Bronchus fibroblast of lung (primary cell): ENCODE measurements around the gene ZYG11B. TPM values are rescaled to one million over a fixed set of nuclear protein-coding genes. Genes with fewer than 3 reads are reported as not detected.

Experiments
- total RNA-seq: library from RNA; depleted of rRNA; stranded (reverse); fragments of >200 nt; gene quantifications from 2 replicates; pipeline ENCODE4 v1.2.3, GENCODE V29; 2015

ZYG11B gene
- 19.5 and 25.6 TPM in 2 replicates for total RNA-seq

GRCh38 chr1:52726265-52727113 is at the start of gene ZYG11B:
ZYG11B (plus strand) TSS chr1:52726453; CDS start chr1:52726654, 201 bp downstream.

DNA sequence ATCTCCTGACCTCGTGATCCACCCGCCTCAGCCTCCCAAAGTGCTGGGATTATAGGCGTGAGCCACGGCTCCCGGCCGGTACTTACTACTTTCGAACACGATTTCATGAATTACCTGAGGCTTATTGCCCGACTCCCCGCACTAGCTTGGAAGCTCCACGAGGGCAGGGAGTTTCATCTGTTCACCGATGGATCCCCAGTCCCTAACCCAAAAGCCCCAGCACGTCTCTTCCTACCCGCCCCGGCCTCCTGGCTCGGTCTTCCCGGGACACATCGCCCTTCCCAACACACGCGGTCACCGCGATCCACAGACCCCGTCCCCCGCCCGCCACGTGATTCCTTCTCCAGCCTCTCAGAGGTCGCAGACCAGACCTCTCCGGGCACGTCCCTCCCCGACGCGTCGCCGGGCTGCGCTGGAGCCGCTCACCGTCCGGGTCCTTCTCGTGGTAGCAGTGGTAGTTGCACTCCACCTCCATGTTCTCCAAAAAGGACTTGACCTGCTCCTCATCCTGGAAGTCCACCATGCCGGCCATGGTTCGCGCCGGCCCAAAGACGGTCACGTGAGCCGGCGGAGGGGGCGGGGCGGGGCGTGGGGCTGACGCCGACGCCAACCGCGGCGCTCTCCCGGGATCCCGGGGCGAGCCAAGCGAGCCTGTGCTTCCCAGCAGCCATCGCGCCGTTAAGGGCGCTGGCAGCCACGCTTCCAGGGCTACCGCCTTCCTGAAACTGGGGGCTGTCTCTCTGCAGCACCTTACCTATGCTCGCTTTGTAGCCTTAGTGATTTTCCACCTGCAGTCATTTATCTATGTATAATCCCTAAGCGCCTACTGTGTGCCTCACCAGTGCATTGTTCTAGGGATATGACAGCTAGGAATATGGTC is 28.2 kb upstream of the ZYG11B start, which contains the start of gene COA7:
Gene COA7, minus strand, starts transcription at position 553 of the 880 bp plus-strand sequence. Its CDS starts 21 bp downstream, at position 532.

DNA sequence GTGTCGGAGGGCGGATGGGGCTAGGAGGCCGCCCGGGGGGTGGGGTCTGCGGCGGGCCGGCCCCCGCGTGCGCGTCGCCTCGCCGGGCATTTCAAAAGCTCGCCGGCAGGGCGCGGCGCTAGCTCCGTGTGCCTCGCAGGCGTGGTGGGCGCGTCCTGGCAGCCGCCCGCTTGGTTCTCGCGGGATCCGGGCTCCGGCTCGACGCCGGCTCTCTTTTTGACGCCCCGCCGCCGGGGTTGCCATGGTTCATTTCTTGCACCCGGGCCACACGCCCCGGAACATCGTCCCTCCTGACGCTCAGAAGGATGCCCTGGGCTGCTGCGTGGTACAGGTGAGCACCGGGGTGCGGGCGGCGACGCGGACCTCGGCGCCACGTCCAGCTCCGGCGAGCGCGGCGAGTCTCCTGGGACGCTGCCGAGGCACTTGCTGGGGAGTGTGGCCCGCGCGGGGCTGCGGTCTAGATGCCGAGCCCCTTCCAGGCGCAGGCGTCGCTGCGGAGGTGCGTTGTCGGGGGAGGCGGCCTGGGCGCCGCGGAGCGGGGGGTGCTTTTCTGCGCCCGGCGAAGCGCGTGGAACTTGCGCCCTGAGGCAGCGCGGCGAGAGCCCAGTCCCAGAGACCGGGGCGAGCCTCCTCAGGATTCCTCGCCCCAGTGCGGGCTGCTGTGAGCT is 116.5 kb downstream of the ZYG11B start, which contains the start of gene ZYG11A:
Gene ZYG11A, plus strand, starts transcription at position 118 of the 668 bp plus-strand sequence. Its CDS starts 124 bp downstream, at position 242.

Other genes starting within 250 kb of the ZYG11B start
- gene TUT4, start 173.4 kb upstream of the ZYG11B start, total RNA-seq: 12.9 and 13.8 TPM in 2 replicates
- 52.2 and 55.5 TPM in 2 replicates for gene GPX7, start 124.1 kb upstream of the ZYG11B start, total RNA-seq
- gene SHISAL2A, start 93.3 kb upstream of the ZYG11B start, total RNA-seq: not detected in 2 replicates
- 9.5 and 9.9 TPM in 2 replicates for gene COA7, start 28.1 kb upstream of the ZYG11B start, total RNA-seq
- 0.59 and 0.84 TPM in 2 replicates for gene ZYG11A, start 116.3 kb downstream of the ZYG11B start, total RNA-seq
- gene ECHDC2, start 195.3 kb downstream of the ZYG11B start, total RNA-seq: 8.8 and 11.4 TPM in 2 replicates
- 72.4 and 83.9 TPM in 2 replicates for gene SCP2, start 200.8 kb downstream of the ZYG11B start, total RNA-seq